Peyer's patch (tissue), 4 donors: ENCODE results near the gene RPL4. TPM values are rescaled to one million over a fixed set of nuclear protein-coding genes. Genes with fewer than 3 reads are reported as not detected.

Source experiments
- DNase-seq, 3 donors: peaks; one replicate each; pipeline ENCODE4 v3.0.0-alpha.2; 2017 to 2019
- H3K27ac ChIP-seq, 4 donors: fragments of 200-600 bp; sonication (generic); one replicate each; pipeline ENCODE4 v1.5.1; 2016 to 2019
- H3K27me3 ChIP-seq, 2 donors: fragments of 200-600 bp; sonication (generic); one replicate each; pipeline ENCODE4 v1.5.1; 2019
- H3K36me3 ChIP-seq, 3 donors: fragments of 200-600 bp; sonication (generic); one replicate each; pipeline ENCODE4 v1.5.1; 2016 to 2019
- H3K4me1 ChIP-seq, 4 donors: fragments of 200-600 bp; sonication (generic); one replicate each; pipeline ENCODE4 v1.5.1; 2016 to 2019
- H3K4me3 ChIP-seq, 4 donors: fragments of 200-600 bp; sonication (generic); 1 replicate in 3 of 4; 2 replicates in 1 of 4; pipeline ENCODE4 v1.5.1; 2016 to 2019; ENCODE audit warnings: mild to moderate bottlenecking in 1 of 4
- H3K9me3 ChIP-seq, 4 donors: fragments of 200-600 bp; sonication (generic); one replicate each; pipeline ENCODE4 v1.5.1; 2016 to 2019; ENCODE audit warnings: mild to moderate bottlenecking in 1 of 4
- POLR2A ChIP-seq, 2 donors: fragments of 450-650 bp; IDR thresholded peaks; one replicate each; pipeline ENCODE4 v1.5.1; 2017; ENCODE audit warnings: antibody characterized with exemption in 2 of 2, mild to moderate bottlenecking in 2 of 2, moderate library complexity in 2 of 2
- small RNA-seq, 2 donors: library from RNA; depleted of rRNA; stranded (forward); fragments of <200 nt; gene quantifications; one replicate each; pipeline ENCODE3, GENCODE V24; 2016
- total RNA-seq, 4 donors: library from RNA; depleted of rRNA; stranded (reverse); fragments of >200 nt; gene quantifications; one replicate each; pipeline ENCODE4 v1.1.0, GENCODE V29; 2016
- TF ChIP-seq, protein P1 (sequence below), 6 experiments: fragments of 450-650 bp in 4 of 6; fragments of 200-600 bp in 2 of 6; sonication (generic) in 1 of 6; IDR thresholded peaks; one replicate each; pipeline ENCODE4 v1.5.1; 2017 to 2019; ENCODE audit warnings: antibody characterized with exemption in 6 of 6, mild to moderate bottlenecking in 3 of 6, moderate library complexity in 1 of 6

Gene RPL4
- total RNA-seq, 4 donors from 2014 or later = 638 to 1,911 (median 945) TPM

- H3K4me1 ChIP-seq = no peaks in the 10 kb centered on the region
- H3K4me3 ChIP-seq = no peak overlapping the region
- no peak for DNase-seq
- no peak overlapping the region for H3K27ac ChIP-seq
- no peaks in the 10 kb centered on the region for H3K27me3 ChIP-seq
- no peaks in the 10 kb centered on the region for H3K9me3 ChIP-seq
- H3K36me3 ChIP-seq = no peaks in the 10 kb centered on the region
- TF ChIP-seq, protein P1, sequence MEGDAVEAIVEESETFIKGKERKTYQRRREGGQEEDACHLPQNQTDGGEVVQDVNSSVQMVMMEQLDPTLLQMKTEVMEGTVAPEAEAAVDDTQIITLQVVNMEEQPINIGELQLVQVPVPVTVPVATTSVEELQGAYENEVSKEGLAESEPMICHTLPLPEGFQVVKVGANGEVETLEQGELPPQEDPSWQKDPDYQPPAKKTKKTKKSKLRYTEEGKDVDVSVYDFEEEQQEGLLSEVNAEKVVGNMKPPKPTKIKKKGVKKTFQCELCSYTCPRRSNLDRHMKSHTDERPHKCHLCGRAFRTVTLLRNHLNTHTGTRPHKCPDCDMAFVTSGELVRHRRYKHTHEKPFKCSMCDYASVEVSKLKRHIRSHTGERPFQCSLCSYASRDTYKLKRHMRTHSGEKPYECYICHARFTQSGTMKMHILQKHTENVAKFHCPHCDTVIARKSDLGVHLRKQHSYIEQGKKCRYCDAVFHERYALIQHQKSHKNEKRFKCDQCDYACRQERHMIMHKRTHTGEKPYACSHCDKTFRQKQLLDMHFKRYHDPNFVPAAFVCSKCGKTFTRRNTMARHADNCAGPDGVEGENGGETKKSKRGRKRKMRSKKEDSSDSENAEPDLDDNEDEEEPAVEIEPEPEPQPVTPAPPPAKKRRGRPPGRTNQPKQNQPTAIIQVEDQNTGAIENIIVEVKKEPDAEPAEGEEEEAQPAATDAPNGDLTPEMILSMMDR (IDR thresholded peaks at IDR 0.05) = no peak
- TF ChIP-seq POLR2A (IDR thresholded peaks at IDR 0.05) = no peak
Observed at GRCh38 chr15:66459818-66460615, 44.6 kb downstream of the RPL4 start.

GRCh38 chr15:66456211-66456610, 48.4 kb downstream of the RPL4 start:
- H3K27me3 ChIP-seq = no peaks in the 10 kb centered on the region
- no peaks in the 10 kb centered on the region for H3K9me3 ChIP-seq
- H3K27ac ChIP-seq = no peak overlapping the region
- no peak for DNase-seq
- no peak overlapping the region for H3K4me3 ChIP-seq
- no peaks in the 10 kb centered on the region for H3K36me3 ChIP-seq
- H3K4me1 ChIP-seq = no peaks in the 10 kb centered on the region
- no peak for TF ChIP-seq POLR2A (IDR thresholded peaks at IDR 0.05)
- TF ChIP-seq, protein P1 (IDR thresholded peaks at IDR 0.05) = no peak

- TF ChIP-seq, protein P1 (IDR thresholded peaks at IDR 0.05) = no peak
- TF ChIP-seq POLR2A (IDR thresholded peaks at IDR 0.05) = no peak
- Histone ChIP-seq H3K27me3 (no peaks in the 10 kb centered on the region), H3K27ac (no peak overlapping the region), H3K4me3 (no peak overlapping the region), H3K9me3 (no peaks in the 10 kb centered on the region), H3K4me1 (no peaks in the 10 kb centered on the region), H3K36me3 (no peaks in the 10 kb centered on the region)
- no peak for DNase-seq
Observed at GRCh38 chr15:66454143-66454542, 50.5 kb downstream of the RPL4 start.

DNA sequence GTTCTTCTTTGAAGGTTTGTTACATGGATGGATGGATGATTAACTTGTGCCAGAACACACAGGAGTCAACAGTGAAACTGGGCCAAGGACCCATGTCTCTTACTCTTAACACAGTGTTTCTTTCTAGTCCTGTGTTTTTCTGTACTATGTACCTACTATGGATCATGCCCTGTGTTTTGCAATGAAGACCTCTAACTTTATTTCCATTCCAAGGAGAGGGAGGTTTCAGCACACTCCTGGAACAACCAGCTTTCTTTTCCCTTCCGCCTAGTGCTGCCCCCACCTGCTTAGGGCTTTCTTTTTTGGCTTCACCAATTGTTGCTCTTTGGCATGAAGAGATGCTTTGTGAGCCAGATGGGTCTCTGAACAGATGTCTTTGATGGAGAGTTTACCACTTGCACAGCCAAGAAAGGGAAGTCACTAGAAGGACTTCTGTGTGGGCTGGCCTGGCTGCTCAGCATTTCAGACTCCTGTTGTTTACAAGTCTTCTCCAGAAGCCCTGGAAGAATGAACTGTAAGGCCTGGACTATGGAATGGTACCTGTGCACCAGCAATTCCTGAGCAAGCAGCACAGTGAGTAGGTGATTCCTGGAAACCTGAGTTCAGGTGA, 51.6 kb downstream of the RPL4 start:
- no peaks in the 10 kb centered on the region for H3K4me1 ChIP-seq
- no peaks in the 10 kb centered on the region for H3K27me3 ChIP-seq
- TF ChIP-seq, protein P1 (IDR thresholded peaks at IDR 0.05) = no peak
- TF ChIP-seq POLR2A (IDR thresholded peaks at IDR 0.05) = no peak
- H3K9me3 ChIP-seq = no peaks in the 10 kb centered on the region
- H3K36me3 ChIP-seq = no peaks in the 10 kb centered on the region
- H3K27ac ChIP-seq = no peak overlapping the region
- DNase-seq = no peak
- H3K4me3 ChIP-seq = no peak overlapping the region

DNA sequence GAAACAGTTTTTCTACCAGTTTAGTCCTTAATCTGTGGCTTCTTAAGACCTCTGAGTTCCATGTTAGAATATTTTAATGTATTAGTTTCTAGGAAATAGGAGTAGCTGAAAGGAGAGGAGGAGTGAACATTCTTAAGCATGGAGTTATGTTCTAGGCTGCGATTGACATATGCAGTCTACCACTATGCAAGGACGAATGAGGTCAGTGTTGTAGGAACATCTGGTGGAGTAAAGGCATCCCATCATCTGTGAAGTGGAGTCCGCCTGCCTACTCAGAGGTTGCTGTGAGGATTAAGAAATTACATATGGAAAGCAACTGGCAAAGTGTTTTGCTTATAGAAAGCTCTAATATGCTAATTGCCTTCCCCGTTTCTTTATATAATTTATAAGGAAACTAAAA, 52.2 kb downstream of the RPL4 start:
- H3K27ac ChIP-seq = no peak overlapping the region
- H3K27me3 ChIP-seq = no peaks in the 10 kb centered on the region
- no peak for TF ChIP-seq POLR2A (IDR thresholded peaks at IDR 0.05)
- TF ChIP-seq, protein P1 (IDR thresholded peaks at IDR 0.05) = no peak
- H3K36me3 ChIP-seq = no peaks in the 10 kb centered on the region
- DNase-seq = no peak
- no peaks in the 10 kb centered on the region for H3K4me1 ChIP-seq
- no peaks in the 10 kb centered on the region for H3K9me3 ChIP-seq
- H3K4me3 ChIP-seq = no peak overlapping the region

Small RNA genes lying within 50 kb of the gene (small RNA-seq; reads per million reads assigned to genes)
- gene MIR4512 (0 reads per million in 2 donors), gene RF01159 (0 reads per million in 2 donors), gene SNORD16 (0 reads per million in 2 donors), gene SNORD18A (0 reads per million in 2 donors), gene SNORD18B (0 reads per million in 2 donors), gene SNORD18C (0 reads per million in 2 donors)

Other genes starting within 250 kb of the RPL4 start
- gene DIS3L, start 211.3 kb downstream of the RPL4 start, total RNA-seq = 10 to 100 TPM; 10.9 to 44.6 (median 30.0) TPM
- 10 to 100 TPM in 1 of 4 donors, 1 to 10 TPM in 3; 2.6 to 10.6 (median 6.8) TPM for gene TIPIN, start 148.2 kb downstream of the RPL4 start, total RNA-seq
- gene MAP2K1, start 117.9 kb downstream of the RPL4 start, total RNA-seq = 10 to 100 TPM; 12.7 to 47.9 (median 27.7) TPM
- 10 to 100 TPM; 12.2 to 26.4 (median 20.4) TPM for gene SNAPC5, start 7.1 kb downstream of the RPL4 start, total RNA-seq
- gene ZWILCH, start 471 bp upstream of the RPL4 start, total RNA-seq = 10 to 100 TPM in 1 of 4 donors, 1 to 10 TPM in 3; 3.6 to 11.2 (median 6.7) TPM
- gene LCTL, start 61.1 kb upstream of the RPL4 start, total RNA-seq = not detected
- 10 to 100 TPM; 11.0 to 34.9 (median 25.5) TPM for gene SMAD6, start 197.4 kb upstream of the RPL4 start, total RNA-seq